Choroid plexus epithelial cell (primary cell): Measurements from ENCODE around the gene CUL3.
A peak's percentile ranks its signal among the peaks of the same experiment; 100 is the strongest.

ENCODE experiments used
- DNase-seq: peaks from one replicate; pipeline ENCODE4 v3.0.0-alpha.2; 2010; ENCODE audit warnings: low read depth
- H3K4me3 ChIP-seq: 2 replicates; pipeline ENCODE4 v1.5.1; 2011; ENCODE audit warnings: low read depth, mild to moderate bottlenecking, control low read depth, low read length, moderate library complexity
- CTCF ChIP-seq: conservative IDR thresholded peaks from 2 replicates; pipeline ENCODE4 v1.5.1; 2011; ENCODE audit warnings: low read depth, mild to moderate bottlenecking, control low read depth, inconsistent platforms, low read length, moderate library complexity

CUL3 gene

GRCh38 chr2:224585211-224586088 is at the start of gene CUL3:
TSS of gene CUL3 (minus strand) at chr2:224585363. CDS start at chr2:224585009, 354 bp downstream.
- TF ChIP-seq CTCF, result no peak
- DNase-seq, result peak; percentile 98
- peak within 1 kb of the TSS; percentile 84 for H3K4me3 ChIP-seq

- no peak overlapping the region for H3K4me3 ChIP-seq
- no peak for TF ChIP-seq CTCF
- DNase-seq, result no peak
These were observed 45.7 kb upstream of the CUL3 start for GRCh38 chr2:224630659-224631550.

GRCh38 chr2:224628416-224628815 is 43.3 kb upstream of the CUL3 start:
- no peak for DNase-seq
- H3K4me3 ChIP-seq, result no peak overlapping the region
- TF ChIP-seq CTCF, result no peak

- no peak overlapping the region for H3K4me3 ChIP-seq
- no peak for TF ChIP-seq CTCF
- no peak for DNase-seq
These were observed 41.6 kb upstream of the CUL3 start for GRCh38 chr2:224626735-224627134.

GRCh38 chr2:224613543-224614286 is 28.6 kb upstream of the CUL3 start:
- TF ChIP-seq CTCF, result no peak
- H3K4me3 ChIP-seq, result no peak overlapping the region

GRCh38 chr2:224612578-224612977 is 27.4 kb upstream of the CUL3 start:
- no peak for DNase-seq
- TF ChIP-seq CTCF, result no peak
- no peak overlapping the region for H3K4me3 ChIP-seq

More at GRCh38 chr2:224613543-224614286, 28.6 kb upstream of the CUL3 start:
- no peak for DNase-seq
